CD4-positive, CD25-positive, alpha-beta regulatory T cell (primary cell): ENCODE measurements around the gene CD69. TPM values are rescaled to one million over a fixed set of nuclear protein-coding genes. Genes with fewer than 3 reads are reported as not detected.
A peak's percentile ranks its signal among the peaks of the same experiment; 100 is the strongest.

Experiments
- ATAC-seq, 2 donors: fragments of 150-1000 bp; cut with Tn5 transposase; one replicate each; pipeline ENCODE4 v1.10.0; 2021; ENCODE audit warnings: low read depth in 2 of 2, moderate number of reproducible peaks in 2 of 2, moderate library complexity in 1 of 2
- DNase-seq, 3 donors: peaks; one replicate each; pipeline versions ENCODE4 v3.0.0 to v3.0.0-alpha.2; 2012 to 2022; ENCODE audit warnings: mixed read lengths in 1 of 3
- H3K27ac ChIP-seq: one replicate; pipeline ENCODE4 v1.7.0; 2013; ENCODE audit warnings: mild to moderate bottlenecking, low read length; ENCODE audit not compliant: insufficient read depth, poor library complexity, severe bottlenecking
- H3K27me3 ChIP-seq: one replicate; pipeline ENCODE4 v1.7.0; 2013; ENCODE audit warnings: low read length; ENCODE audit not compliant: control insufficient read depth, insufficient read depth
- H3K36me3 ChIP-seq: one replicate; pipeline ENCODE4 v1.7.0; 2013; ENCODE audit warnings: mild to moderate bottlenecking, low read length, moderate library complexity; ENCODE audit not compliant: control insufficient read depth, insufficient read depth
- H3K4me1 ChIP-seq: 2 replicates; pipeline ENCODE4 v1.7.0; 2013; ENCODE audit warnings: mild to moderate bottlenecking, low read length; ENCODE audit not compliant: insufficient read depth, control insufficient read depth, poor library complexity, severe bottlenecking
- H3K4me3 ChIP-seq: one replicate; pipeline ENCODE4 v1.7.0; 2013; ENCODE audit warnings: low read depth, mild to moderate bottlenecking, low read length, moderate library complexity
- H3K9me3 ChIP-seq, 2 experiments: 1 replicate in 1 of 2; 2 replicates in 1 of 2; pipeline ENCODE4 v1.7.0; 2013; ENCODE audit warnings: low read length in 2 of 2, mild to moderate bottlenecking in 1 of 2, moderate library complexity in 1 of 2; ENCODE audit not compliant: control insufficient read depth in 2 of 2
- H3K27ac Mint-ChIP-seq, 3 donors: one replicate each; pipeline ENCODE4 v1.8.0; 2020 to 2022; ENCODE audit warnings: mild to moderate bottlenecking in 3 of 3, mixed read lengths in 3 of 3, moderate library complexity in 2 of 3
- H3K27me3 Mint-ChIP-seq: one replicate; pipeline ENCODE4 v1.8.0; 2022; ENCODE audit warnings: mild to moderate bottlenecking, mixed read lengths
- H3K36me3 Mint-ChIP-seq: one replicate; pipeline ENCODE4 v1.8.0; 2020; ENCODE audit warnings: mixed read lengths
- H3K4me1 Mint-ChIP-seq, 4 donors: one replicate each; pipeline ENCODE4 v1.8.0; 2020 to 2022; ENCODE audit warnings: mixed read lengths in 4 of 4, mild to moderate bottlenecking in 1 of 4
- H3K4me3 Mint-ChIP-seq, 4 donors: one replicate each; pipeline ENCODE4 v1.8.0; 2020 to 2022; ENCODE audit warnings: mild to moderate bottlenecking in 4 of 4, mixed read lengths in 4 of 4, moderate library complexity in 3 of 4
- H3K9me3 Mint-ChIP-seq, 7 donors: one replicate each; pipeline ENCODE4 v1.8.0; 2020 to 2022; ENCODE audit warnings: mixed read lengths in 7 of 7, mild to moderate bottlenecking in 3 of 7, moderate library complexity in 2 of 7
- polyA plus RNA-seq, 4 donors: library from polyadenylated mRNA; unstranded; fragments of 300-500 nt; fragmentation: Illumina TruSeq; gene quantifications; one replicate each; pipeline ENCODE4 v1.2.3, GENCODE V29; 2021
- total RNA-seq: library from RNA; stranded (reverse); gene quantifications from one replicate; pipeline ENCODE4 v1.2.3, GENCODE V29; 2022

The CD69 gene
- total and polyA plus RNA-seq, 5 donors from 2014 or later: 189 to 1,130 (median 252) TPM

DNA sequence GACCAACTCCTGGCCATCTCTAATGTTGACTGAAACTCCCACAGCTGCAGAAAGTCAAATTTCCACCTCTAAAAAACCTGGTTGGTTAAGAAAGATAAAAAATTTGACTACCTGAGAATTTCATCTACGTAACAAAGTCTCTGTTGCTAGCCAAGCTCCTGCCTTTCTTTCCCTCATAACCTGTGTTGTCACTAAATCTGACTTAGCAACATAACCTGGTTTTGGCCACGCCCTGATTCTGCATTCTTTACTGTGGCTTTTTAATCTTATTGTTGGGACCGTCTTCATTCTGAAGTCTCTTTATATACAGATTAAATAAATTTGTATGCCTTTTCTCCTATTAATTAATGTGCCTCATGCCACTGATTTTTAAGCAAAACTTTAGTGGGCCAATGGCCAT, 16.1 kb upstream of the CD69 start:
- Mint-ChIP-seq H3K27ac (no peak overlapping the region), H3K36me3 (no peaks in the 10 kb centered on the region), H3K9me3 (no peaks in the 10 kb centered on the region), H3K4me1 (peaks cover 32 to 71% (median 47%) of the 10 kb centered on the region in 4 donors), H3K27me3 (no peaks in the 10 kb centered on the region), H3K4me3 (no peak overlapping the region)
- ATAC-seq (no peak), DNase-seq (no peak)
- Histone ChIP-seq H3K27ac (no peak overlapping the region), H3K9me3 (no peaks in the 10 kb centered on the region), H3K4me3 (no peak overlapping the region), H3K36me3 (no peaks in the 10 kb centered on the region), H3K4me1 (peaks cover 31% of the 10 kb centered on the region), H3K27me3 (no peaks in the 10 kb centered on the region)

DNA sequence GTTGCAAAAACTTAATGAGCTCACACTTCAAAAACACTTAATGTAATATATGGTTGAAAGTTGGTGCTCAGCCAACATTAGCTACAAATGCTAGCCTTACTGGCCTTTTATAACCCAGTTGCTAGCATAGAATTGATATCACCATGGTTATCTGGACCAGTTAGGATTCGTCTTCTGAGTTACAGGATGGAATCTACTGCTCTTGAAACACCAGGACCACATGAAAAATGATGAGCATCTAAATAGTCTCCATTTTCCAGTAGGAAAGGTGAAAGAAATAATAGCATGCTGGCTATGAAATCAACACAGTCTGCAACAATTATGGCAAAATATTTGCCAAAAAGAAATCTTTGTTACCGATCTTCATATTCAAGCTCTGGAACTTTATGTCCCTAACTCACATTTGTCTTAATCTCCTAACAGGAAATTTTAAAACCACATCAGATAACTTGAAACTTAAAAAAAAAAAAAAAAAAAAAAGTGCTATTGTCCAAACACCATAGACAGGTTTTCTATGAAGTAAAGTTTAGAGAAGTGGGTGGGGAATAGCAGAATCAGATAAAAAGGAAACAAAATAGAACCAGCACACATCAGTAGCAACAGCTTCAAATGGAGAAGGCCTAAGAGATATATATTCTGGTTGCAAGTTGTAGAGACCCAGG, 12.6 kb upstream of the CD69 start:
- ATAC-seq: peak; percentile 65 to 66
- Mint-ChIP-seq H3K27ac (peak overlapping the region; percentile 12 to 52 (median 33)), H3K27me3 (no peaks in the 10 kb centered on the region), H3K4me1 (peaks cover 38 to 79% (median 50%) of the 10 kb centered on the region in 4 donors), H3K4me3 (peak overlapping the region; percentile 43 to 78 (median 56)), H3K9me3 (peaks cover 0 to 1% (median 0%) of the 10 kb centered on the region in 7 donors), H3K36me3 (no peaks in the 10 kb centered on the region)
- DNase-seq: peak in 2 of 3 donors; percentile 28 to 72
- H3K4me1 ChIP-seq: peaks cover 31% of the 10 kb centered on the region
- H3K4me3 ChIP-seq: peak overlapping the region; percentile 67
- H3K9me3 ChIP-seq: no peaks in the 10 kb centered on the region
- H3K27ac ChIP-seq: peak overlapping the region; percentile 8
- no peaks in the 10 kb centered on the region for H3K36me3 ChIP-seq
- H3K27me3 ChIP-seq: no peaks in the 10 kb centered on the region

DNA sequence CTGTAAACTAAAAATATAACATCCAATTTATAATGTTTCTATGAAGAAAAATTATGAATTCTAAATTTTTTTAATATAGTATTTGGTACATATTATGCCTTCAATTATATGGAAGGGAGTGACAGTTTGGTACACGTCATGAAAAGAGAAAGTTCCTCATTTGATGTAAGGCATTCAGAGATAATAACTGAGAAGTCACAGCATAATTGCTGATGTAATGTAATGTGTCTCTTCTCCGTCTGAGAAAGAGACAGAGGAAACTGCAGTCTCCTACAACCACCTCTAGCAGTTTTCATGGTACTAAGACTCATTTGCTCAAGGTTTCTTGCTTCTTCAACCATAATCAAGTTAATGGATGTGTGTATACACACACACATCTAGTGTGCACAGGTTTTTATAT, 2.3 kb upstream of the CD69 start:
- peaks cover 49% of the 10 kb centered on the region for H3K4me1 ChIP-seq
- Mint-ChIP-seq H3K27ac (peak overlapping the region in 1 of 3 donors; percentile 91), H3K36me3 (no peaks in the 10 kb centered on the region), H3K4me3 (no peak overlapping the region), H3K4me1 (peaks cover 13 to 53% (median 42%) of the 10 kb centered on the region in 4 donors), H3K9me3 (peaks cover 0 to 2% (median 0%) of the 10 kb centered on the region in 7 donors), H3K27me3 (no peaks in the 10 kb centered on the region)
- H3K9me3 ChIP-seq: no peaks in the 10 kb centered on the region
- DNase-seq (no peak), ATAC-seq (no peak)
- H3K36me3 ChIP-seq: no peaks in the 10 kb centered on the region
- H3K27ac ChIP-seq: peak overlapping the region; percentile 97
- H3K27me3 ChIP-seq: no peaks in the 10 kb centered on the region
- H3K4me3 ChIP-seq: peak overlapping the region; percentile 100

DNA sequence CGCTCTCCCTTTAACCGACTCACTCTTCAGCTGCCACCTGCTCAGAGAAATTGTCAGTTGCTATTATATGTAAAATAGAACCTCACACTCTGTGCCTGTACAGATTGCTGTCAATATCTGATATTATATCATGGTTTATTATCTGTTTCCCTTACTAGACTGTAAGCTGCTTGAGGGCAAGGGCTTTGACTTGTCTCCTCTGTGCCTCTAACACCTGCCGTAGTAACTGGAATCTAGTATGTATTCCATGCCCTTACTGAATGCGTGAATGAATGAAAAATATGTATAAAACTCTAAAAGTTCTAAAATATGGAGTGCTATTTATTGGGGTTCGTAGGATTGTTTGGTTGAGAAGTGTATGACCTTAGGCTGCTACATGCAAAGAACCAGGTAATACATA, 1.7 kb upstream of the CD69 start:
- H3K36me3 ChIP-seq: no peaks in the 10 kb centered on the region
- H3K27me3 ChIP-seq: no peaks in the 10 kb centered on the region
- peak overlapping the region in 3 of 4 donors; percentile 37 to 100 (median 61) for H3K4me3 Mint-ChIP-seq
- no peaks in the 10 kb centered on the region for H3K27me3 Mint-ChIP-seq
- peak overlapping the region; percentile 66 to 99 (median 99) for H3K27ac Mint-ChIP-seq
- H3K4me1 Mint-ChIP-seq: peaks cover 17 to 53% (median 43%) of the 10 kb centered on the region in 4 donors
- ATAC-seq: no peak
- H3K9me3 Mint-ChIP-seq: peaks cover 0 to 2% (median 0%) of the 10 kb centered on the region in 7 donors
- peaks cover 53% of the 10 kb centered on the region for H3K4me1 ChIP-seq
- H3K4me3 ChIP-seq: peak overlapping the region; percentile 100
- H3K36me3 Mint-ChIP-seq: no peaks in the 10 kb centered on the region
- H3K9me3 ChIP-seq: no peaks in the 10 kb centered on the region
- no peak for DNase-seq
- H3K27ac ChIP-seq: peak overlapping the region; percentile 97

DNA sequence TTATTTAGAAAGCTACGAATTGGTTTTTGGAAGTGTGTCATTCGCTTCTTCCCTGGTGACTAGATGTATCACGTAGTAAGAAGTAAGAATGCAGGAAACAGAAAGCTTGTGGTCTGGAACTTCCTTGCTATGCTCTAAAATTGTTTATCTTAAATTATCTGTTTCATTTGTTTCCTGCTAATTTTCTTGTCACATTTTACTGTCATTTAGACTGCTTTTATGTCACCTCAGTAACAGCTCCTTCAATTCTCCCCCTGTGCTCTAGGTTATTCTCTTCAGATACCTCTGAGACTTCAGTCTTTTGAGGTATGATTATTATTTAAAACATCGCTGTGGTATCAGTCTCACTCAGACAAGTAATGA, 699 bp upstream of the CD69 start:
- Histone ChIP-seq H3K4me3 (peak overlapping the region; percentile 100), H3K4me1 (peaks cover 61% of the 10 kb centered on the region), H3K27me3 (no peaks in the 10 kb centered on the region), H3K27ac (peak overlapping the region; percentile 97), H3K9me3 (no peaks in the 10 kb centered on the region), H3K36me3 (peaks cover 3% of the 10 kb centered on the region)
- Mint-ChIP-seq H3K27me3 (no peaks in the 10 kb centered on the region), H3K27ac (peak overlapping the region; percentile 95 to 99 (median 99)), H3K9me3 (peaks cover 0 to 2% (median 0%) of the 10 kb centered on the region in 7 donors), H3K4me1 (peaks cover 21 to 55% (median 45%) of the 10 kb centered on the region in 4 donors), H3K4me3 (peak overlapping the region; percentile 94 to 100 (median 98)), H3K36me3 (peaks cover under 1% of the 10 kb centered on the region)
- DNase-seq: peak in 2 of 3 donors; percentile 72 to 80
- ATAC-seq: peak; percentile 13 to 22

DNA sequence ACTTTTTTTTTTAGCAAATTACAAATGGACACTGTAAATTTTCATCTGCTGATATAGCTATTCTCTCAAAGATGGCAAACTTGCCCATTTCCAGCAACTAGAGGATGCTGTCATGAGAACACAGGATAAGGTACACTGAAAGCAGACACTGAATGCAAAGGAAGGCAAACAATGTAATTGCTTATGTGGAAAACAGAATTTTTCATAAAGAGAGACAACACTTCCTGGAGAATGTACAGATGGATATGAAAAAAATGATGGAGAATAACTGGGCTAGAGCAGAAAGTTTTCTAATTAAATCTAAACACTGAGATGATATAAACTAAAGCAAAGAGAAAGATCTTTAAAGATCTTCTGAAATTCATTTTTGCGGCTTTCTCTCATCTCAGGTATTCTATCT, 581 bp downstream of the CD69 start:
- Histone ChIP-seq H3K4me3 (peak overlapping the region; percentile 100), H3K27me3 (no peaks in the 10 kb centered on the region), H3K36me3 (peaks cover 16% of the 10 kb centered on the region), H3K9me3 (no peaks in the 10 kb centered on the region), H3K4me1 (peaks cover 67% of the 10 kb centered on the region), H3K27ac (peak overlapping the region; percentile 97)
- Mint-ChIP-seq H3K4me1 (peaks cover 21 to 62% (median 49%) of the 10 kb centered on the region in 4 donors), H3K36me3 (peaks cover 9% of the 10 kb centered on the region), H3K9me3 (peaks cover 0 to 2% (median 0%) of the 10 kb centered on the region in 7 donors), H3K27me3 (no peaks in the 10 kb centered on the region), H3K4me3 (peak overlapping the region; percentile 94 to 100 (median 98)), H3K27ac (peak overlapping the region; percentile 84 to 99 (median 99))
- peak in 1 of 3 donors; percentile 45 for DNase-seq
- no peak for ATAC-seq

DNA sequence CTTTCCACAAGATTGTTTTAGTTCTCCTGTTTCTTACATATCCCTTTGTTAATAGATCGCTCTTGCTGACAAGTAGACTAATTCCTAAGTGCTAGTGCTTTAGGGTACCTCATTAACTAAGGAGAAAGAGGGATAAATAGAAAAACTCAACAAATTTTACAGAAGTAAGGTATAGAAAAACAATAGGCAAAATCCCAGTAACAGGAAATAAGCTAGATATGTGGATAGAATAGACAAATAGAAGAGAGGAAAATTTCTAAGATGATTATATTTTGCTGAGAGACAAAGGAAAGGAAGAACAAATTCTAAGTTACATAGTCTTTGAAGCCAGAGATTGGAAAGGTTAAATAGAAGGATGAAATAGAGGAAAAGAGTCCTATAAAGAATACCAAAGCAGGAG, 1.0 kb downstream of the CD69 start:
- Histone ChIP-seq H3K9me3 (no peaks in the 10 kb centered on the region), H3K27ac (peak overlapping the region; percentile 97), H3K4me1 (peaks cover 67% of the 10 kb centered on the region), H3K27me3 (no peaks in the 10 kb centered on the region), H3K36me3 (peaks cover 20% of the 10 kb centered on the region), H3K4me3 (peak overlapping the region; percentile 100)
- DNase-seq: no peak
- H3K36me3 Mint-ChIP-seq: peaks cover 13% of the 10 kb centered on the region
- no peak for ATAC-seq
- peak overlapping the region; percentile 94 to 100 (median 98) for H3K4me3 Mint-ChIP-seq
- H3K4me1 Mint-ChIP-seq: peaks cover 20 to 62% (median 49%) of the 10 kb centered on the region in 4 donors
- no peaks in the 10 kb centered on the region for H3K27me3 Mint-ChIP-seq
- H3K9me3 Mint-ChIP-seq: peaks cover 0 to 2% (median 0%) of the 10 kb centered on the region in 7 donors
- peak overlapping the region; percentile 84 to 99 (median 99) for H3K27ac Mint-ChIP-seq
